CD4-positive, alpha-beta T cell treated with Interleukin-17A for 1 hour (primary cell): Measurements from ENCODE around the gene RPS21.
"Not testable (repeated sequence)": the region's sequence is repeated elsewhere in the genome, so short reads cannot be mapped to it uniquely, and the experiment has no call there.

ENCODE experiments used
- DNase-seq: peaks from one replicate; pipeline ENCODE4 v3.0.0-alpha.2; 2020

RPS21 gene

DNA sequence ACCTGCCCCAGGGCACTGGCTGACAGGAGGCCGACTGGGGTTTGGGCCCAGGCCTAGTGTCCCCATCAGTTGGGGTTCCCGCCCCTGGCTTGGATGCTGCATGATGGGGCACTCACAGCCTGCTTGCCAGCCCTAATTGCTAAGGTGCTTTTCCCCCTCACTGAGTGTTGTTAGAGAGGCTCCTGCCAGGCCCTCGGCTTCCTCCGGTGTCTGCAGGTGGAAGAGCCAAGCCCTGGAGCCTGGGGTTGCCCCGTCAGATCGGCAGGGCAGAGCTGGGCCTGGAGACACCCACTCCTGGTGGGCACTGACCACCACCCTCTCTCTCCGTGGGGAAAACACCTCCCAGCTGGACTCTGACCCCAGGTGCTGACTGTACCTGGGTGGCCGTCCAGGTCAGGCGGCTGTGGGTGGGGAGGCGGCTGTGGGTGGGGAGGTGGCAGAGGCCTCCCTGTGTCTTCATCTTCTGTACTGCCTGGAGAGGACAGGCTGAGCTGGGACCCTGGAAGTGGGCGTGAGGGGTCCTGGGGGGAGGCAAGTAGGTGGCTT, 26.2 kb downstream of the RPS21 start:
- no peak for DNase-seq

- DNase-seq: no peak
Observed at GRCh38 chr20:62413896-62414481, 27.1 kb downstream of the RPS21 start.

DNA sequence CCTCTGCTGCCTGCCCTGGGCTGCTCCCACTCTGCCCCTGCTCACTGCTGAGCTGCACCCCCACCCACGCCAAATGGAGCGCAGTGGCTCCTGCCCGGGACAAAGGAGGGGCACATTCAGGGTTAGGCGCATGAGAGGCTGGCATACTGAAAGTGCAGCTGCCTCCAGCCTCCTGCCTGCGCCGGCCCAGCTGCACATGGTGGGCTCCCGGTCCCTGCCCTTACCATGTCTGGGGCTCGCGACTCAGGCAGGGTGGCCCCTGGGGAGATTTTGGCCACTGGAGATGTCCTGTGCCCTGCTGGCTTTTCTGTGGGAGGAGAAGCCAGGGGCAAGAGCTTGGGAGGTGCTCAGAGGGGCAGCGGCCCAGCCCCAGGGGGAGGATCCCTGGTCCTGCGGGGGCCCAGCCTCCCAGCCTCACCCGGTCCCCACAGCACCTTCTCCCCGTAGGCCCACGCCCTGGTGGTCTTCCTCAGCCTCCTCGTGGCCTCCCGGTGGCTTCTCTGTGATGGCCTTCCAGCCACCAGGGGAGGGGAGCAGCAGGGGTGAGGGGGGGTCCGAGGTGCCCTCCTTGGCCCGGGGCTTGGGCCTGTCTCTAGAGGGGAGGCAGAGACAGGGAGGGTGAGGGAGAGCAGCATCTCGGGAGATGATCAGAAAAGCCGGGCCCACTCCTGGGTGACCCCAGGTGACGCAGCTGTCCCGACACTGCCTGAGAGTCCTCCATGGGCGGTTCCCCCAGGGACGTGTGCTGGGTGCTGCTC, 28.6 kb downstream of the RPS21 start:
- DNase-seq: no peak

GRCh38 chr20:62416651-62417637, 30.0 kb downstream of the RPS21 start:
- DNase-seq: no peak

GRCh38 chr20:62417981-62418708, 31.2 kb downstream of the RPS21 start:
- DNase-seq: no peak

DNA sequence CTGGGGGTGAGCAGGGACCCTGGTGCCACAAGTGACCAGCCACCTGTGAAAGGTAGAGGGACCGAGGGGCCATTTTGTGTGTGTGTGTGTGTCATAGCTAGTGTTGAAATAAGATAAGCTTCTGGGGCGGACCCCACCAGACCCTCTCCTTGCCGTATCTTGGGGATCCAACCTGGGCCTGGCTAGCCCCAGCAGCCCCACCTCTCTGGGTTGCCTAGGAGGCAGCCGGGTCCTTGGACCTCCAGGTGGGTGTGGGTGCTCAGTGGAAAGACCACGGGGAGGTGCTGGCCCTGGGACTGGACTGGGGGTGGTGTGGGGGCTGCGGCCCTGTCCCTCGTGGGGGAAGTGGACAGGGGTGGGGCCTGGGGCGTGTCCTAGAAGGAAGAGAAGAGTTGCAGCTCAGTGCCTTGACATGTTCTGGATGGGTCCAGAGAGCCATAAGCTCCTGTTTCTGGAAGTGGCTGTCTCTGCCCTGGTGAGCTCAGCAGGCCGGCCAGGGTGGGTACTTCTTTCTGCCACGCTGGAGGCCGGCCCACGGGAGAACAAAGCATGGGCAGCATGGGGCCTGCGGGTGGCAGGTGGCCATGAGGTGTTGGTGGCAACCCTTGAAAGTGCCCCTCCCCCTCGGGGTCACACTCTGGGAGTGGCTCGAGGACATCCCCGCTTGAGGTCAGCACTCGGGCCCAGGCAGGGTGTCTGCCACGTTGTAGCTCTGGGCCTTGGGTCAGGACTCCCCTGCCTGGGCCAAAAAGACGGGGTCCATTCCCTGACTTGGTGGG, 32.0 kb downstream of the RPS21 start:
- DNase-seq: no peak

DNA sequence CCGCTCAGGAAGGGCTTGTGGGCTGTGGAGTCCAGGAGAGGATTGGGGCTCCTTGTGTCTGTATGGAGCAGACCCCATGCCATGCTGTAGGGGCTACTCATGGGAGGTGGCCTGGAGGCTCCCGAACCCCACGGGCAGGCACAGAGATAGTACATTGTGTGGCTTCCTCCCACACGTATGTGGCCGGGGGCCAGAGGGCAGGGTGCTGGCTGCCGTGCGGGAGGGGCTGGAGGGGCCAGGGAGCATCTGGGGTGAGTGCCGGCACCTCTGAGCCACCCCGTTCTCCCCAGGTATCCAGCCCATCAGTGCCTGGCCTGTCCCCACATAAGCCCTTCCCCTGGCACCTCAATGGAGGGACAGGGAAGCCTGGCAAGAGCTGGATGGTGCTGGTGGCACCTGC, 32.9 kb downstream of the RPS21 start:
- DNase-seq: no peak

- DNase-seq: no peak
Observed at GRCh38 chr20:62420846-62421715, 34.2 kb downstream of the RPS21 start.

GRCh38 chr20:62421716-62421990, 34.8 kb downstream of the RPS21 start:
- no peak for DNase-seq

- no peak for DNase-seq
Observed at GRCh38 chr20:62422636-62423325, 35.9 kb downstream of the RPS21 start.

GRCh38 chr20:62423326-62423706, 36.4 kb downstream of the RPS21 start:
- no peak for DNase-seq

- no peak for DNase-seq
Observed at GRCh38 chr20:62424249-62425107, 37.6 kb downstream of the RPS21 start.

- DNase-seq: no peak
Observed at GRCh38 chr20:62425281-62426058, 38.6 kb downstream of the RPS21 start.

DNA sequence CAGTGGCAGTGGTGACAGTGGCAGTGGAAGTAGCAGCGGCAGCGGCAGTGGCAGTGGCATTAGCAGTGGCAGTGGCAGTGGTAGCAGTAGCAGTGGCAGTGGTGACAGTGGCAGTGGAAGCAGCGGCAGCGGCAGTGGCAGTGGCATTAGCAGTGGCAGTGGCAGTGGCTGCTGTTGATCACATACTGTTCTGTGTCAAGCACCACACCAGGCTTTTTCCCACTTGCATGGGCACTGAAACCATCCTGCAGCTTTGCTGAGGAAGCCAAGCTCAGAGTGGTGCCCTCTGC, 39.1 kb downstream of the RPS21 start:
- not testable (repeated sequence) for DNase-seq

DNA sequence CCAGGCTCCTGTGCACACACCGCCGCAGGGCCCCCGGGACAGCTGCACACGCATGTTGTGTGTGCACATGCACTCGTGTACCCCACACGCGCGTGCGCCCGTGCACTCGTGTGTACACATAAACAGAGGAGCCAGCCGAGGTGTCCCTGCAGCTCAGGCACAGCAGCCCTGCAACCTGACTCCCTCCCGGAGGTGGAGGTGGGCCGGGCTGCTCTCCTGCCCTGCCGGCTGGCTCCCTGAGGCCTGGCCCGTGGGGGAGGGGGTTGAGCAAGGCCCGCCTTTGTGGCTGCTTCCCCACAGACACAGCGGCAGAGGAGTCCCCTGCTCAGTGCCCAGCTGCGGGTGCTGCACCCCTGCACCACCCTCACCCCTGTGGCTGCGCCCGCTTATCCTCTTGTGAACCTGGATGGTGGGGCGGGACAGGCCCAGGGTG, 39.8 kb downstream of the RPS21 start:
- no peak for DNase-seq

DNA sequence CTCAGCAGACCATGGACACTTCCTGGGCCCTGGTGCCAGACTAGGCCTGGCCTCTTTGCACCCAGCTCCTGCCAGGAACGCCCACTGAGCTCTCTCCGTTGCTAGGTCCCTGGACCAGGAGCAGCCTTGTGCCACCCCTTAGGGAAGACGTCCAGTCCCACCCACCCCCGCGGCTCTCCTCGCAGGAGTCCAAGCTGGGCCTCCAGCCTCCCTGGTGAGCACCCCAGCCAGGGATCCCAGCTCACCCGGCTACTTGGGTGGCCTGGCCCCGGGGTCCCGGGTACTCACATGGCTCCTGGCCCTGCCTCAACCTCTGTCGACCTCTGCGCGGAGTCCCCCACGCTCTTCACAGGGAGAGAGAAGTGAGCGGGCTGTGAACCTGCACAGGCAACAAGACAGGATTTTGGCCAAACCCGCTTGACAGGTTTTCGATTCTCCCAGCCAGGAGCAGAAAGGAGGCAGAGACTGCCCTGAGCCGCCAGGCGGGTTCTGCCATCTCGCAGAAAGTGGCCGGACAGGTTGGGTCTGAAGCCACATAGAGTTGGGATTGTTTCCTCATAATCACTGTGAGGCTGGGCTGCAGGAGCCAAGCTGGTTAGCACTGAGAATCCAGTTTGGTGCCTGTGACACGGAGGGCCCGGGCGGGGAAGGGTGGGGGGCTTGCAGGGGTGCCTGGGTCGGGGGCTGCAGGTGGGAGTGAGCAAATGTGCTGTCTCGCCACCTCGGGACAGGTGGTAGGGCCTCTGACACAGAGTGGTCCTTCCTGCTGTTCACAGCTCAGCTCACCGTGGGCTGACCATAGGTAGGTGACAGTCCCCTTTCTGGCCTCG, 40.5 kb downstream of the RPS21 start, which contains the start of gene RBBP8NL:
RBBP8NL (minus strand) TSS at position 368 of the 830 bp plus-strand sequence. CDS start 7,892 bp downstream, outside the sequence.
- DNase-seq: no peak

- no peak for DNase-seq
Observed at GRCh38 chr20:62428002-62428372, 41.1 kb downstream of the RPS21 start.
